ENCODE measurements around the gene BORCS5.

The BORCS5 gene

DNA sequence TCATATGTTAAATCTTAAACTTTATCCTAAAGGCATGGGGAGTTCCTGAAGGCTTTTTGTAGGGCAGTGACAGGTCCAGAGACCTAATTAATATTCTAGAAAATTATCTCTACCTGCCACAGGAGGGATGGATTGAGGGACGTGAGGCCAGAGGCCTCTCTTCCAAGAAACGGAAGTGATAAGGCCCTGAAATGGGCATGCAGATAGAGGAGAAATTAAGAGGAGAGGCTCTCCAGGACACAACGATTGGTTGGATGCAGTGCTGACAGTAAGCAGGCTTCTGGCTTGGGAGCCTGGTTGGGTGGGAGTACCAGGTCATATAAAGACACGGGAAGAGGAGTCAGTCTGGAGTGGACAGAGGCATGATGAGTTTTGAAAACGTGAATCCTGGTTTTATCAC lies 3.1 kb upstream of the BORCS5 start:
- no peak for DNase-seq

DNA sequence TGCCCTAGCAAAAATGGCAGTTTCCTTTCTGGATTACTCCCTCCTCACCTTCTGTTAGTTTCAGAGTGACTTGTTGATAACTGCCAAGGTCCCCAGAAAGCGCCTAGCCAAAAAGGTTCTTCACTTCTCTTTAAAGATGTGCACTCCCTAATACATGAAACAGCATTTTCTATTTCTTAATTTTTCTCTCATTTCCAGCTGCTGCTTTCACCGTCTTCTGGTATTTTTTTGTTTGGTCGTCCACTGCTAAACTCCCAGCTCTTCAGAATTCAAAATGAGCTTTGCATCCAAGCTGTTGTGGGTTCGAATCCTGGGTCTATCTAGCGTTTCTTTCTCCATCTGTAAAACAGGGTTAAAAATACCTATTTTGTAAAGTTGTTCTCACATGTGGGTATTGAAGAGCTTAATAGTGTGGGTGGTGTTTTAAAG lies 397 bp upstream of the BORCS5 start:
- no peak for DNase-seq

DNA sequence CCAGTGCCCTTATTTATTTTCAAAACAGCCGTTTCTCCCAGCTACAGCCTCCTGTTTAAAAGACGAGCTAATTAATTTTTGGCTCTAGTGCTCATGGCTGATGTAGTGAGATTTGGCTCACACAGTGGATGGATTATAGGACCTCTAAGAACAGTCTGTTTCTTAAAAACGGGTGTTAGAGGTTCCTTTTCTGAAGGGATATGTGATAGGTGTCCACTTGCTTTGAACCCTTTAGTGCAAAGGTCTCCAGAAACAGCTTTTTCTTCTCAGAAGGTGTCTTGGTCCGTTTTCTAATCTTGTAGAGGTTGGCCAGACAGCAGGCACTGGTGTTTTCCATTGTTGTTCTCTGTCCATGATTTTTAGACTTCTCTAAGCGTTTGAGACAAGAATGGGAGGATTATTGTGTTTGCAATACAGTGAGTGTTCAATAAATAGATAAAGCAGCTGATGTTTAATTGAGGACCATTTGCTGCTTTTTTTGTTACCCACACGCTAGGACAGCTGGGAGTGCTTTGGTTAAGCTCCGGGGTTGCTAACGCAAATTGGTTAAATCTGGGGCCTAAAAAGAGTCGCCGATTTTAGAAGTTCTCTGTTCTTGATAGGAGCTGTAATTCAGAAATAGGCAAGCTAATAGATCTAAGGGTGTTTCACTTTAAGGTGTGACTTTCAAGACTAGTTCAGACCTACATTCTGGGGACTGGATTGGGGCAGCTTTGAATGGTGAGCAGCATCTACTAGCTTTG lies 1.0 kb downstream of the BORCS5 start:
- DNase-seq, result no peak

DNA sequence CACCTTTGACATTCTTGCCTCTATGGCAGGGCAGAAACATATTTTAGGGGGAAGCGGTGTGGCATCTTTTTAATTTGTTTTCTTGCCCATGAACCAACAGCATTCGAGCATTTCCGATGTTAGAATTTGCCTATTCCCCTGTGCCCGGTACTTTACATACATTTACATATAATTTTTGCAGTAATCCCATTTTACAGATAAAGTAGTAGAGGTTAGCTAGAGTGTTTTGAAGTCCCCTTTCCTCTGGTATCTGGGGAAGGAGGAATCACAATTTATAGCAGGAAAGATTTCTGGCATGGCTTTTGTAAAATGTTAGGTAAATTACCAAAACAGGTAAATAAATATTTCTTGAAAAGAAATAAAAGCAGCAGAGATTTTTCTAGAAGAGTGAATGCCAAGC lies 1.6 kb downstream of the BORCS5 start:
- DNase-seq, result no peak

DNA sequence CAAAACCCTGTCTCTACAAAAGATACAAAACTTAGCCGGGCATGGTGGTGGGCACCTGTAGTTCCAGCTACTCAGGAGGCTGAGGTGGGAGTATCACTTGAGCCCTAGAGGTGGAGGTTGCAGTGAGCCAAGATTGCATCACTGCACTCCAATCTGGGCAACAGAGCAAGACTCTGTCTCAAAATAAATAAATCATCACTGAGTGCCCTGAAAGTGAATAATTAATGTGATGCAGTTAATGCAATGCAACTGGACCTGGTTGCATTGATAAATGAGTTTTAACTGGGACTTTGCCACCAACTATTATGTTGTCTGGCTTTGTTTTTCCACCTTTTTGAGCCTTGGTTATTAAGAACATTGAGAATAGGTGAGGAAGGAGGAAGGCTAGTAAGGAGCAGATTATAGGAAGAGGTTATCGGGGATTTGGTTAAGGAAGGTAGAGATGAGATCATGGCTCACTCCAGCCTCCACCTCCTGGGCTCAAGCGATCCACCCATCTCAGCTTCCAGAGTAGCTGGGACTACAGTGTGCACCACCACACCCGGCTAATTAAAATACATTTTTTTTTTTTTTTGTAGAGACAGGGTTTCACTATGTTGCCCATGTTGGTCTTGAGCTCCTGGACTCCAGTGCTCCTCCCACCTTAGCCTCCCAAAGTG lies 8.0 kb downstream of the BORCS5 start:
- DNase-seq, result no peak

DNA sequence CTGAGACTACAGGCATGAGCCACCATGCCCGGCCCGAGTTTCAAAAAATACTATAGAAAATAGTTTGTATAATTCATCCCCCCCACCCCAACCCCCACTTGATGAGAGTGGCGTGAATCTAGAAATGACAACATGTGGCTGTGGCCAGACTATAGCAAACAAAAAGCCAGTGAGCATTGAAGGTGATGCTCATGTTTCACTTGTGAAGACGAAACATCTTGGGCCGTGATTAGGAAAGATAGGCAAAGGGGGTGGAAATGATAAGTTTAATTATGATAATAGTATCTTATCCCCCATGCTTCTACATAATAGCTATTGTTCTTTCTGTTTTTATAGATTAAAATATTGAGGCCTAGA lies 8.5 kb downstream of the BORCS5 start:
- DNase-seq, result no peak

DNA sequence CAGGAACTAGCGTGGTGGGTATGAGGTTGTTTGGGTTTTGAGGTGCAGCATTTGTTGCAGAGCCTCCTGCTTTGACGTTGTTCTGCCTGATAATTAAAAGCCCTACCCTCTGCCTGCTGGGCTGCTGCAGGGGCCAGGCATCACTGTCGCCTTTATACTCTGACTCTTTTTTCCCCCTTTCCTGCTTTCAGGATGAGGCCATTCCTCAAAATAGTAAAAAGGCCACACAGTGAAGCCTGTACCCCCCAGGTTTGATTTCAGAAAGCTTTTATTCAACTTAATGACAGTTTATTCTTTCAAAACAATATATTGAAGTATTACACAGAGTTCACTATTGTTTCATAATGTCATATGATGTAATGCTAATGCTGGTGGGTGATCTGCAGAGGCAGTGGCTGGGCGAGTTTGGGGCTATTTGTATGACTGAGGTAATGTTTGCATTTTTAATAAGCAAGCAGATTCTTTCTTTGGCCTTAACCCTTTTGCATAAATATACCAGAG lies 9.1 kb downstream of the BORCS5 start:
- DNase-seq, result no peak

DNA sequence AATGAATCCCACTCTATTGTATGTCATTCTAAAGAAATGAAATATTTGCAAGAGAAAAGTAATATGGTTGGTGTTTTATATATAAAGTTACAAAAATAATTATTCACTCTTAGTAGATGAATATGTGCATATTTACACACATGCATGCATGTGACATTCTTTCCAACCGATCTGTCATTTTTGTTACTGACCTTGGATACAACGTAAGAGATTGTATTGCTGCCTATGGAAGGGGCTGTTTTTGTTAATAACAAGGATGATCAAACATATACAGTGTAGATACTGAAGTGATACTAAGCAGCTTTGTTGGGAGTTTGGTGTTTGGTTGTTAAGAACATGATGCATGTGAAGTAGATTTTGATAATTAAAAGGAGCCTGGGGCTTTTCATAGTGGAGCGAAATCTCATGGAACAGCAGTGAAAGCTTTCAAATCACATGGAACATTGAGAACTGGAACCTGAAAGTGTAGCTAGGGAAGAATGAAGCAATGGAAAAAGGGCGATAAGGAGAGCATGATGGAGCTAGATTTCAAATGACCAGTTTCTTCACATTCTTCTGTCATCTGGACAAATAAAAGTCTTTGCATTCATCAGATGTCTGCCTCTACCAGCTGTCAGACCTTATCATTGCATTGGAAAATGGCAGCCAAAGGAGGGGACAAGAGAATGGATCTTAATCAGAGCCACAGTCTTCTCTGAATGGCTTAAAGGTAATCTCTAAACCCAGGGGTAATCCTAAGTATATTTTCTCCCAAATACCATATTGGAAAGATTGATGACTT lies 10.0 kb downstream of the BORCS5 start:
- DNase-seq, result no peak

DNA sequence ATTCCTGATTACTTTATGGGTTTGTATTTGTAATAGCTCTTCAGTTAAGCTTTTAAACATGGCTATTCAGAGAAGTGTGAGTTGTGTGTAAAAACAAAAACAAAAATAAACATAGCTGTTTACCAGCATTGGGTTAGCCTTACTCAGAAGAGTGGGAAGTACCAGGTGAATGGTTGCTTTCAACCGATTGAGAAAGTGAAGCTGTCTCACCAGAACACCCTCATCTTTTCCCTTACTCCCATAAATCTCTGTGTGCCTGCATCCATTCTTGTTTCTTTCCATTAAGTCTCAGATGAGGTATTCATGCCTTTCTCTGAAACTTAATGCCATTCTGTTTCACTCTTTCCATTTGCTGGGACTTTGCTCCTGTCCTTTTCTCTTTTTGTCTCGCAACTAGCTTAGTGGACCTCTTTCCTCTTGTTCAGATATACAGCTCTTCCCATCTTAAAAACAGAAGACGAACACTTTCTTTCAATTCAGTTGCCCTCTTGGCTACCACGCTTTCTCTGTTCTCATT lies 10.7 kb downstream of the BORCS5 start:
- no peak for DNase-seq

DNA sequence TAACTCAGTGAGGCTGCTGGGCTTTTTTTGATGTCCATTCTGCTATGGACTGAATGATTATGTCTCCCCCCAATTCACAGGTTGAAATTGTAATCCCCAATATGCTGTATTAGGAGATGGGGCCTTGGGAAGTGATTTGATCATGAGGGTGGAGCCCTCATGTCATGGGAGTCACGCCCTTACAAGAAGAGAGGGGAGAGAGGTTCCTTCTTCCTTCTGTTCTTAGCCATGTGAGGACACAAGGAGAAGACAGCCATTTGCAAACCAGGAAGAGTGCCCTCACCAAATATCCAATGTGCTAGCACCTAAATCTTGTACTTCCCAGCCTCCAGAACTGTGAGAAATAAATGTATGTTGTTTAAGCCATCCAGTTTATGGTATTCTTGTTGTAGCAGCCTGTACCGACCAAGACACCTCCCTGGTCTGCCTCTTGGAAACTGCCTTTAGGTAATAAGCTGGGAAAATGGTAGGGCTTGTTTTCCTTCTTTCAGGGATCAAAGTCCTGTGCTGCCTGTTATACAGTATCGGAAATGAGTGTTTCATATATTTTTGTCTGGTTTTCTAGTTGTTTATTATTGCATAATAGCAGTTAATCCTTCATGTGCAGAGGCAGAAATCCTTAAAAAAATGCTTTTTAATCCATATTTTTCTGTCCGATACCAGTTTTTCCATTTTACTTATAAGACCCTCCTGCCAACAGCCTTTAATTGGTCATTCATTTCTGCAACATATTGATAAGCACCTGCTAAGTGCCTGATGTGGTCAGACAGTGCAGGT lies 16.3 kb downstream of the BORCS5 start:
- DNase-seq, result no peak

DNA sequence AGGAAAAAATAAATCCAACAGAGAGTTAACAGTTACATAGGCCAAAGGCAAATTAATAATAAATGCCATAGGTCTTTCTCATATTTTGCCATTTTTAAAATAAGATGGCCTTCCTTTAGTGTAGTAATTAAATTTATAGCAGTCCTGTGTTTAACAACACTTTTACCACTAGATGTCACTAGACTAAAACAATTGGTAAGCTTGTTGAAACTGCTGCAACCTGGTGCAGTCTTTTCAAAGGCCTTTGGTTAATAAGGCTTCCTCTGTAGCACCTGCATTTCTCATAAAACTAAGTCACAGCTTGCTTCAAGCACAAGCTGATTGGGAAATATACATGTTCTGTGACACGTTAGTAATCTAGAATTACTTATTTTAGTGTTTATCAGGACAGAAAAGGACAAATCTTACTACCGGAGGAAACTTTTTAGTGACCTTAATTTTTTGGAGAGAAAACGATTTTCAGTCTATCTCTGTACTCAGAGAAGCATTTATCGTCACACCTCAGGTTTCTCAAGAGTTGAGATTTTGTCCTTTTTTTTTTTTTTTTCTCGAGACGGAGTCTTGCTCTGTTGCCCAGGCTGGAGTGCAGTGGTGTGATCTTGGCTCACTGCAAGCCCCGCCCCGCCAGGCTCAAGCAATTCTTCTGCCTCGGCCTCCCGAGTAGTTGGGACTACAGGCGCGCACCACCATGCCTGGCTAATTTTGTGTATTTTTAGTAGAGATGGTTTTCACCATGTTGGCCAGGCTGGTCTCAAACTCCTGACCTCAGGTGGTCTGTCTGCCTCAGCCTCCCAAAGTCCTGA lies 20.0 kb downstream of the BORCS5 start:
- peak; percentile 22 for DNase-seq

DNA sequence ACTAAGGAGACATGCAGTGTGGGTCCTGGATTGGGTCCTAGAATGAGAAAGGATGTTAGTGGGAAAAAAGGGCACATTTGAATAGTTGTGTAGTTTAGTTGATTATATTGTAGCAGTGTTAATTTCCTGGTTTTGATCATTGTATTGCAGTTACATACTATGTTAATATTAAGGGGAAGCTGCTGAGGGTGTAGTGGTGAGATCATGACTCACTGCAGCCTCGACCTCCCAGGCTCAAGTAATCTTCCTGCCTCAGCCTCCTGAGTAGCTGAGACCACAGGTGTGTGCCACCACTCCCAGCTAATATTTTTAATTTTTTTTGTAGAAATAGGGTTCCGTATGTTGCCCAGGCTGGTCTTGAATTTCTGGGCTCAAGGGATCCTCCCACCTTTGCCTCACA lies 21.7 kb downstream of the BORCS5 start:
- DNase-seq, result no peak

DNA sequence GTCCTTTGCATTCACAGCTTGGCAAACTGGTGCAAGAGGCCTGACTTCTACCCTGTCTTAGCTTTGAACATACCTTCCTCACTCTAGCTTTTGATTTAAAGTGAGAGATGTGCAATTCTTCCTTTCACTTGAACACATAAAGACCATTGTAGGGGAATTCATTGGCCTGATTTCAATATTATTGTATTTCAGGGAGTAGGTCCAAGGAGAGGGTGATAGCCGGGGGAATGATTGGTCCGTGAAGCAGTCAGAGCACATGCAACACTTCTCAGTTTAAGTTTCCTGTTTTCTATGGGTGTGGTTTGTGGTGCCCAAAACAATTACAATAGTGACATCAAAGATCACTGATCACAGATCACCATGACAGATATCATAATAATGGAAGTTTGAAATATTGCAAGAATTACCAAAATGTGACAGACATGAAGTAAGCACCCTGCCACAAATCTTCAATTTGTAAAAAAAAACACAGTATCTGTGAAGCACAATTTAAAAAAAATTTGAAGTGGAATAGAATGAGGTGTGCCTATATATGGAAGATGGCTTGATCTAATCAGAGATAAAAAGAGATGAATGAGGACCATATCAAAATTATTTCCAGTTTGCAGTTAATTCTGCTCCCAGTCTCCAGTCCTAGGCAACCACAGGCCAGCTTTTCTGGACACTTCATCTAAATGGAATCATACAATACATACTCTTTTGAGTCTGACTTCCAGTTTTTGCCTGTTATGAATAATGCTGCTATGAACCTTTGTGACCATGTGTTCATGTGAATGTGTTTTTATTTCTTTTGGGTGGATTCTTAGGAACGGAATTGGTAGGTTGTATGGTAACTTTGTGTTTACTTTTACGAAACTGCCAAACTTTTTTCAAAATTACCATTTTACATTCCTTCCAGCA lies 23.2 kb downstream of the BORCS5 start:
- no peak for DNase-seq

DNA sequence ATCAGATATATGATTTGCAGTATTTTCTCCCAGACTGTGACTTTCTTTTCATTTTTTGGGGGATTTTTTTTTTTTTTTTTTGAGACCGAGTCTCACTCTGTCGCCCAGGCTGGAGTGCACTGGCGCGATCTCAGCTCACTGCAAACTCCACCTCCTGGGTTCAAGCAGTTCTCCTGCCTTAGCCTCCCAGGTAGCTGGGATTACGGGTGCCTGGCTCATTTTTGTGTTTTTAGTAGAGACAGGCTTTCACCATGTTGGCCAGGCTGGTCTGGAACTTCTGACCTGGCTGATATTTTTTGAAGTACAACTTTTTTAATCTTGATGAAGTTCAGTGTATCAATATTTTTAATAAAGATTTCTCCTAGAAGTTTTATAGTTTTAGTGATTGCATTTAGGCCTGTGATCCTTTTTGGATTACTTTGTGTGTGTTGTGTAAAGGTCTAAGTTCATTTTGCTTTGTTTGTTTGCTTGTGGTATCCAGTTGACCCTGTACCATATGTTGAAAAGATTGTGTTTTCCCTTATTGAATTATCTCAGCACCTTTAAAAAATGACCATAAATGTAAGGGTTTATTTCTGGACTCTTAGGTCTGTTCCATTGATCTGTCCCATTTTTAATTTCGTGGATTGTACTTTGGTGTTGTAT lies 24.2 kb downstream of the BORCS5 start:
- no peak for DNase-seq

DNA sequence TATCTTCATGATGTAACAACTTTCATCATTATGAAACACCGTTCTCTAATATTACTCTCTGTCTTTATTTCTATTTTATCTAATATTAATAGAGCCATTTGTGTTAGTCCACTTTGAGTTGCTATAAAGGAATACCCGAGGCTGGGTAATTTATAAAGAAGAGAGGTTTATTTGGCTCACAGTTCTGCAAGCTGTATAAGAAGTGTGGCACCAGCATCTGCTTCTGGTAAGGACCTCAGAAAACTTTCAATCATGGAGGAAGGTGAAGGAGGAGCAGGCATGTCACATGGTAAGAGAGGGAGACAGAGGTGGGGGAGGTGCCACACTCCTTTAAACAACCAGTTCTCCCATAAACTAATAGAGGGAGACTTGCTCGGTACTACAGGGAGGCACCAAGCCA lies 25.1 kb downstream of the BORCS5 start:
- no peak for DNase-seq

DNA sequence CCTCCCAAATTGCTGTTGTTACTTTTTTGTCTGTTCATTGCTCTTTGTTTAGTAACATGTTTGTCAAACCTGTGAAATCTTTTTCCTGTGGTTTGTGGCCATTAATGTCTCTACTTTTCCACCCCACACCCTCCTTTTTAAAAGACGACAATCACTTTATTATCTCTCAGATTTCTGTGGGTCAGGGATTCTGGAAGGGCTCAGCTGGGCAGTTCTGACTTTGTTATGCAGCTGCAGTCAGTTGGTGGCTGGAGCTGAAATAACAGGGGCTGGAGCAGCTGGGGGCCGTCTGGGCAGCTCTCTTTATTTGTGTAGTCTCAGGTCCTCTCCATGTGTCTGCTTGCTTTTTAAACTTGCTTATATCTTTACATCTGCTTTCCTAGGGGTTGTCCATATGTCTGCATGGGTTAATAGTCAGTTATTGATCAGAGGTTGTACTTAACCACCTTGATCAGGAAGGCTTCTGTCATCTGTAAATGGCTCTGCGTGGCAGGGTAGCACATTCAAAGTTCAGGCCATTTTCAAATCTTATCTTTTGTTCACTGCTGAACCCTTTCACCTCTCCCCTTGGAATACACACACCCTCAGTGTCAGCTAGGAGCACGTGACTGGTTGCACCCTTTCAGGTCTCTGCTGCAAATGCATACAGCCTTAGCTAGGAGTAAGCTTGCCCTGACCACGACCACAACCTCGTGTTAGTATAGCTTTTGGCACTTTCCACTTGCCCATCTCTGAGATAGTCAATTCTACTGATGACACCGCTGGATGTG lies 27.9 kb downstream of the BORCS5 start:
- DNase-seq, result no peak

DNA sequence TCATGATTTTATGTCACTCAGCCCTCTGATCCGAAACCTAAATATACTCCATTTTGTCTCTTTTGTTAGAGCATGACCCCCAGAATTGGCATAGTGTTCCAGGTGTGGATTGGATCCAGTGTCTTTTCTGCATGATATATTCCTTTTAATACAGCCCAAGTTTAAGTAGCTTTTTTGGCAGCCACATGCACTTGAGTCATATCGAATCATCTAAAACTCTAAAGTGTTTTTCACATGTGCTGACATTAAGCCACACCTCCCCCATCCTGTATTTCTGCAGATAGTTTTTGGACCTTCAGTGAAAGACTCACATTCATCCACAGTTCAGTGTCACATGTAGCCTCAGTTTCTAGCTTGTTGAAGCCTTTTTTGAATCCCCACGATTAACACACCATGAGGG lies 30.6 kb downstream of the BORCS5 start:
- DNase-seq, result no peak

DNA sequence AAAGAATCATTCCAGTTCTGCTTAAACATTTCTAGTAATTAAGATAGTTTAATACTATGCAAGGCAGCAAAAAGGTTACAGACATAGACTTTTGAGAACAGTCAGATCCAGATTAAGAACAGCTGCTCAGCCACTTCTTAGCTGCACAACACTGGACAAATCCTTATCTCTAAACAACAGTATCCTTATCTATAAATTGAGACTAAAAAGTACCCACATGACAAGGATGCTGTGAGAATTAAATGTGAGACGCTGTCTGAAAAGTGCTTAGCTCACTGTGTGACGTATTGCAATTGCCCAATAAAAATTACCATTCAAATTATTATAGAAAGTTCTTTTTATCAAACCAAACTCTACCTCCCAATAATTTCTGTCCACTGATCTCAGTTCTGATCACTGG lies 35.5 kb downstream of the BORCS5 start:
- DNase-seq, result no peak

DNA sequence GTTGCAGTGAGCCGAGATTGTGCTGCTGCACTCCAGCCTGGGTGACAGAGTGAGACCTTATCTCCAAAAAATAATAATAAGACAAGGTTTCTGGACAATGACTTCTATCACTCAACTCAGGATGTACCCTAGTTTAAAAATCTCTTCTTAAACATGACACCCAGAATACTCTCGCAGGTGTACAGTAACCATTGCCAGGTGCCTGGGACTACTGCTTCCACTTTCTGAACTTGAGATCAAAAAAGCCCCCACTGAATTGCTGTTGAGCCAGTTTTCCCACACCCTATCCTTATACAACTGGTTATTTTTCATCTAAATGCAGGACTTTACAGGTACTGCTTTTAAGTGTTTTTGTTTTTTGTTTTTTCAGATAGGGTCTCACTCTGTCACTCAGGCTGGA lies 36.3 kb downstream of the BORCS5 start:
- no peak for DNase-seq

DNA sequence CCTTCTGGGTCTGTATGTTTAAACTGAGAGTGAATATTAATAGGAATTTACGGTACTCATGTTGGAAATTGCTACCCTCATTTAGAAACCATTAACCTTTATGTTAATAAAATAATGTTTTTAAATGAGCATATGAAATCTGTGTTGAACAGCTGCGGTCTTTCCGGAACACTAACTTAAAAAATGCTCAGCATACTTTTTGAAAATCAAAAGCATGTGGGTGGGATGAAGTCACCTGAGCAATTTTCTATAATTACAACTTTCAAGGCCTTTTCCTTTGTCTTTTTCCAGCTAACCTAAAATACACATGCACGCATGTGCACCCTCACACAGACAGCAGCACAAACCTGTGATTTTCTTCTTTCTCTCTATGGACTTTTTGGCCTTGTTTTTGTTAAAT lies 39.8 kb downstream of the BORCS5 start:
- DNase-seq, result no peak
